Peyer's patch (tissue), 4 donors: ENCODE data around the gene ZNF71. TPM values are rescaled to one million over a fixed set of nuclear protein-coding genes. Genes with fewer than 3 reads are reported as not detected.

Source experiments
- DNase-seq, 3 donors: peaks; one replicate each; pipeline ENCODE4 v3.0.0-alpha.2; 2017 to 2019
- H3K27ac ChIP-seq, 4 donors: fragments of 200-600 bp; sonication (generic); one replicate each; pipeline ENCODE4 v1.5.1; 2016 to 2019
- H3K27me3 ChIP-seq, 2 donors: fragments of 200-600 bp; sonication (generic); one replicate each; pipeline ENCODE4 v1.5.1; 2019
- H3K36me3 ChIP-seq, 3 donors: fragments of 200-600 bp; sonication (generic); one replicate each; pipeline ENCODE4 v1.5.1; 2016 to 2019
- H3K4me1 ChIP-seq, 4 donors: fragments of 200-600 bp; sonication (generic); one replicate each; pipeline ENCODE4 v1.5.1; 2016 to 2019
- H3K4me3 ChIP-seq, 4 donors: fragments of 200-600 bp; sonication (generic); 1 replicate in 3 of 4; 2 replicates in 1 of 4; pipeline ENCODE4 v1.5.1; 2016 to 2019; ENCODE audit warnings: mild to moderate bottlenecking in 1 of 4
- H3K9me3 ChIP-seq, 4 donors: fragments of 200-600 bp; sonication (generic); one replicate each; pipeline ENCODE4 v1.5.1; 2016 to 2019; ENCODE audit warnings: mild to moderate bottlenecking in 1 of 4
- POLR2A ChIP-seq, 2 donors: fragments of 450-650 bp; IDR thresholded peaks; one replicate each; pipeline ENCODE4 v1.5.1; 2017; ENCODE audit warnings: antibody characterized with exemption in 2 of 2, mild to moderate bottlenecking in 2 of 2, moderate library complexity in 2 of 2
- total RNA-seq, 4 donors: library from RNA; depleted of rRNA; stranded (reverse); fragments of >200 nt; gene quantifications; one replicate each; pipeline ENCODE4 v1.1.0, GENCODE V29; 2016
- TF ChIP-seq, protein P1 (sequence below), 6 experiments: fragments of 450-650 bp in 4 of 6; fragments of 200-600 bp in 2 of 6; sonication (generic) in 1 of 6; IDR thresholded peaks; one replicate each; pipeline ENCODE4 v1.5.1; 2017 to 2019; ENCODE audit warnings: antibody characterized with exemption in 6 of 6, mild to moderate bottlenecking in 3 of 6, moderate library complexity in 1 of 6

The ZNF71 gene
- total RNA-seq, 4 donors from 2014 or later: 3.0 to 7.5 (median 6.8) TPM

DNA sequence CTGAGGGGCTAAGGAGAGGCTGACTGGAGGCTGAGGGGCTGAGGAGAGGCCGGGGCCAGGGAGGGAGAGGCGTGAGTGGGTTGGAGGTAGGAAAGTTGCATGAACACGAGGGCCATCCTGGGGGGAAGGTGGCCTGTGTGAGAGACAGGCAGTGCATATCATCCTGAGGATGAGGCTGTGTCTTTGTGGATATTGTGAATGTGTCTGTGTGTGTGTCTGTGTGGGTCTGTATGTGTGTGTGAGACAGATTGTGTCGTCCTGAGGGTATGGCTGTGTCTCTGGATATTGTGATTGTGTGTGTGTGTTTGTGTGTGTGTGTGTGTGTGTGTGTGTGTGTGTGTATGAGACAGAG lies 422 bp downstream of the ZNF71 start:
- no peak for DNase-seq
- TF ChIP-seq POLR2A (IDR thresholded peaks at IDR 0.05): no peak
- TF ChIP-seq, protein P1, sequence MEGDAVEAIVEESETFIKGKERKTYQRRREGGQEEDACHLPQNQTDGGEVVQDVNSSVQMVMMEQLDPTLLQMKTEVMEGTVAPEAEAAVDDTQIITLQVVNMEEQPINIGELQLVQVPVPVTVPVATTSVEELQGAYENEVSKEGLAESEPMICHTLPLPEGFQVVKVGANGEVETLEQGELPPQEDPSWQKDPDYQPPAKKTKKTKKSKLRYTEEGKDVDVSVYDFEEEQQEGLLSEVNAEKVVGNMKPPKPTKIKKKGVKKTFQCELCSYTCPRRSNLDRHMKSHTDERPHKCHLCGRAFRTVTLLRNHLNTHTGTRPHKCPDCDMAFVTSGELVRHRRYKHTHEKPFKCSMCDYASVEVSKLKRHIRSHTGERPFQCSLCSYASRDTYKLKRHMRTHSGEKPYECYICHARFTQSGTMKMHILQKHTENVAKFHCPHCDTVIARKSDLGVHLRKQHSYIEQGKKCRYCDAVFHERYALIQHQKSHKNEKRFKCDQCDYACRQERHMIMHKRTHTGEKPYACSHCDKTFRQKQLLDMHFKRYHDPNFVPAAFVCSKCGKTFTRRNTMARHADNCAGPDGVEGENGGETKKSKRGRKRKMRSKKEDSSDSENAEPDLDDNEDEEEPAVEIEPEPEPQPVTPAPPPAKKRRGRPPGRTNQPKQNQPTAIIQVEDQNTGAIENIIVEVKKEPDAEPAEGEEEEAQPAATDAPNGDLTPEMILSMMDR (IDR thresholded peaks at IDR 0.05): no peak
- Histone ChIP-seq H3K27ac (peak overlapping the region; percentile 42 to 78 (median 72)), H3K27me3 (no peaks in the 10 kb centered on the region), H3K9me3 (no peaks in the 10 kb centered on the region), H3K36me3 (no peaks in the 10 kb centered on the region), H3K4me1 (peaks cover 0 to 8% (median 2%) of the 10 kb centered on the region in 4 donors), H3K4me3 (peak overlapping the region; percentile 76 to 98 (median 92))

DNA sequence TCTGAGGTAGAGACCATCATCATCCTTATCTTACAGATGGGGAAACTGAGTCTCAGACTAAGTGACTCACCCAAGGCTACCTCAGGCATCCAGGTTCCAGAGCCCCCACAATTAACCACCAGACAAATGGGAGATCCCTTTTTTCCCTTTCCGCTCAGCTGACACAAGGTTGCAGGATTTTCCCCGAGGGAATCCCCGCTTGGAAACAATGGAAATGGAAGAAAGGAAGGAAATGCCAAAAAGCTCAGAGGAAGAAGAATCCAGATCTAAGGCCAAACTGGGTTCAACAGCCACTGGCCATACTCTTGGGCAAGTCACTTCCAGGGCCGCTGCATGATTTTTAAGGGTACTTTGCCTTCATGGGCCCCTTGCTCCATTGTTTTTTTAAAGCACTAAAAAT lies 1.6 kb downstream of the ZNF71 start:
- Histone ChIP-seq H3K27me3 (no peaks in the 10 kb centered on the region), H3K4me1 (peaks cover 0 to 8% (median 2%) of the 10 kb centered on the region in 4 donors), H3K27ac (no peak overlapping the region), H3K36me3 (peaks cover 0 to 12% (median 0%) of the 10 kb centered on the region in 3 donors), H3K4me3 (no peak overlapping the region), H3K9me3 (peaks cover 0 to 7% (median 0%) of the 10 kb centered on the region in 4 donors)
- no peak for DNase-seq
- TF ChIP-seq POLR2A (IDR thresholded peaks at IDR 0.05): no peak
- TF ChIP-seq, protein P1 (IDR thresholded peaks at IDR 0.05): no peak

DNA sequence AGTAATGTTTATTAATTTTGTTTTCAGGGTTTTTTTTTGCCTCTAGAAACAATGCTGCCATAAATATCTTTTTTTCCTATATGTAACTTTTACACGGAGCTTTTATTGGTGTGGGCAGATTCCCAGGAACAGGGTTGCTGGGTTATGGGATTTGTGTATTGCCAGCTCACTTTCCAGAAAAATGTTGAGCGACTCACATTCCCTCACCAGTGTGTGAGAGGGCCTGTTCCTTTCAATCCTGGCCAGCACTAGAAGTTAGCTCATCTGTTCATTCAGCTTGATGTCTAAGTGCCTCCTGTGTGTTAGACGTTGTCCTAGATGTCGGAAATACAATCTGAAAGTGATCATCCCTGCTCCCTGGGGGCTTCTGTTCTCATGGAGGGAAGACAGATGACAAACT lies 2.6 kb downstream of the ZNF71 start:
- H3K4me3 ChIP-seq: no peak overlapping the region
- no peak overlapping the region for H3K27ac ChIP-seq
- peaks cover 0 to 22% (median 0%) of the 10 kb centered on the region in 3 donors for H3K36me3 ChIP-seq
- peaks cover 0 to 8% (median 2%) of the 10 kb centered on the region in 4 donors for H3K4me1 ChIP-seq
- H3K27me3 ChIP-seq: no peaks in the 10 kb centered on the region
- no peak for TF ChIP-seq POLR2A (IDR thresholded peaks at IDR 0.05)
- TF ChIP-seq, protein P1 (IDR thresholded peaks at IDR 0.05): no peak
- H3K9me3 ChIP-seq: peaks cover 0 to 7% (median 0%) of the 10 kb centered on the region in 4 donors
- no peak for DNase-seq

DNA sequence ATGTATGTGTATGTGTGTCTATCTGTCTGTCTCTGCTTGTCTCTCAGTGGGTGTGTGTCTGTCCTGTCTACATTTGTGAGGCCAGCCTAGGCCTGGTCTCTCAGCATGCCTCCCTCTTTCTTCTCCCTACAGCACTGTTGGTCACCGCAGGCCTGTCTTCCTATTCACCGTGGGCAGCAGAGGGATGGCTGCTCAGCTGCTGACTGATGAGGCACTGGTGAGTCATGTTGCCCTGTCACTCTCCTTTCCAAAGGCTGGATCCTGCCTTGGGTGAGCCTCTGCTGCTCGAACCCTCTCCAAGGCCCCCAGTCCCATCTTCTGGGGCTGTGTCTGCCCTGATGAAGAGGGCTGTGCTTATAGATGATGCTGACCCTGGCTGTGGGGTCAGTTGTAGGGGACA lies 6.3 kb downstream of the ZNF71 start:
- H3K36me3 ChIP-seq: peaks cover 0 to 35% (median 0%) of the 10 kb centered on the region in 3 donors
- H3K9me3 ChIP-seq: peaks cover 0 to 35% (median 2%) of the 10 kb centered on the region in 4 donors
- H3K4me3 ChIP-seq: no peak overlapping the region
- DNase-seq: no peak
- peaks cover 0 to 2% (median 0%) of the 10 kb centered on the region in 4 donors for H3K4me1 ChIP-seq
- H3K27ac ChIP-seq: no peak overlapping the region
- no peaks in the 10 kb centered on the region for H3K27me3 ChIP-seq
- TF ChIP-seq, protein P1 (IDR thresholded peaks at IDR 0.05): no peak
- no peak for TF ChIP-seq POLR2A (IDR thresholded peaks at IDR 0.05)

DNA sequence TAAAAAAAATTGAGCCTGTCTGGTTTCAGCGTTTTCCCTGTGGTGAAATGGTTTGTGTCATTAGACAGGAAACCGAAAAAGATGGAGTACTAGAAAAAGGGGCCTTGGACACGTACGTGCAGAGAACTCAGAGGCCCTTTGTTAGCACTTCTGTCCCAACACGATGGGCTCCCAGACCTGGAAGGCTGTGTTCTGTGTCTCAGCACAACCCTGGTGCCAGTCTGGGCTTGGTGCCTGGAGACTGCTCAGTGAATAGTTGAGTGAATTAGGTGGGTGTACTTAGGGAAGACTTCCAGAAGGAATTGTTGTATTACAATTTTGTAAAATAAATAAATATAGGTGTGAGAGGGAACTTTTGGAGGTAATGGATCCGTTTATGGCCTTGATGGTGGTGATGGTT lies 8.7 kb downstream of the ZNF71 start:
- no peak overlapping the region for H3K27ac ChIP-seq
- no peak overlapping the region for H3K4me3 ChIP-seq
- no peak for DNase-seq
- H3K9me3 ChIP-seq: peaks cover 0 to 53% (median 6%) of the 10 kb centered on the region in 4 donors
- no peaks in the 10 kb centered on the region for H3K27me3 ChIP-seq
- peaks cover 0 to 35% (median 0%) of the 10 kb centered on the region in 3 donors for H3K36me3 ChIP-seq
- H3K4me1 ChIP-seq: no peaks in the 10 kb centered on the region
- no peak for TF ChIP-seq POLR2A (IDR thresholded peaks at IDR 0.05)
- TF ChIP-seq, protein P1 (IDR thresholded peaks at IDR 0.05): no peak
